DMS 273 (cell line): ENCODE data around the gene NBEA.

Experiments
- DNase-seq: peaks from one replicate; lab custom pipeline; 2025; ENCODE audit not compliant: unreplicated experiment; lab: John Stamatoyannopoulos, UW

Gene NBEA

GRCh38 chr13:35694549-35695447 is 752.7 kb downstream of the NBEA start:
- no peak for DNase-seq

GRCh38 chr13:35695448-35695770 is 753.3 kb downstream of the NBEA start:
- DNase-seq = no peak

GRCh38 chr13:35697186-35697730 is 755.2 kb downstream of the NBEA start:
- DNase-seq = no peak

- no peak for DNase-seq
These were observed 757.0 kb downstream of the NBEA start for GRCh38 chr13:35698911-35699576.

- no peak for DNase-seq
These were observed 757.9 kb downstream of the NBEA start for GRCh38 chr13:35699825-35700510.

- no peak for DNase-seq
These were observed 758.6 kb downstream of the NBEA start for GRCh38 chr13:35700671-35701070.

GRCh38 chr13:35702316-35702715 is 760.2 kb downstream of the NBEA start:
- DNase-seq = no peak

GRCh38 chr13:35703061-35703460 is 761.0 kb downstream of the NBEA start:
- no peak for DNase-seq

- no peak for DNase-seq
These were observed 762.3 kb downstream of the NBEA start for GRCh38 chr13:35704331-35704730.

- no peak for DNase-seq
These were observed 764.2 kb downstream of the NBEA start for GRCh38 chr13:35706281-35706680.

- no peak for DNase-seq
These were observed 764.7 kb downstream of the NBEA start for GRCh38 chr13:35706721-35707120.

- DNase-seq = peak; percentile 68
These were observed 769.8 kb downstream of the NBEA start for GRCh38 chr13:35711909-35712308.

- DNase-seq = peak; percentile 7
These were observed 771.1 kb downstream of the NBEA start for GRCh38 chr13:35712907-35713761.

- DNase-seq = no peak
These were observed 772.1 kb downstream of the NBEA start for GRCh38 chr13:35714121-35714520.

- peak; percentile 32 for DNase-seq
These were observed 772.7 kb downstream of the NBEA start for GRCh38 chr13:35714588-35715377.

GRCh38 chr13:35716186-35716585 is 774.1 kb downstream of the NBEA start:
- no peak for DNase-seq

- DNase-seq = no peak
These were observed 774.7 kb downstream of the NBEA start for GRCh38 chr13:35716729-35717128.

- DNase-seq = no peak
These were observed 776.0 kb downstream of the NBEA start for GRCh38 chr13:35718084-35718483.

GRCh38 chr13:35720290-35720689 is 778.2 kb downstream of the NBEA start:
- no peak for DNase-seq
